HG03439 (cell line): ENCODE results near the gene CCDC47.
"Not testable (repeated sequence)": the region's sequence is repeated elsewhere in the genome, so short reads cannot be mapped to it uniquely, and the experiment has no call there.

Experiments used
- ATAC-seq: cut with Tn5 transposase; IDR thresholded peaks from one replicate; pipeline ENCODE4 v1.9.1; 2021; ENCODE audit warnings: mild to moderate bottlenecking, moderate library complexity; ENCODE audit not compliant: unreplicated experiment

The CCDC47 gene, protein sequence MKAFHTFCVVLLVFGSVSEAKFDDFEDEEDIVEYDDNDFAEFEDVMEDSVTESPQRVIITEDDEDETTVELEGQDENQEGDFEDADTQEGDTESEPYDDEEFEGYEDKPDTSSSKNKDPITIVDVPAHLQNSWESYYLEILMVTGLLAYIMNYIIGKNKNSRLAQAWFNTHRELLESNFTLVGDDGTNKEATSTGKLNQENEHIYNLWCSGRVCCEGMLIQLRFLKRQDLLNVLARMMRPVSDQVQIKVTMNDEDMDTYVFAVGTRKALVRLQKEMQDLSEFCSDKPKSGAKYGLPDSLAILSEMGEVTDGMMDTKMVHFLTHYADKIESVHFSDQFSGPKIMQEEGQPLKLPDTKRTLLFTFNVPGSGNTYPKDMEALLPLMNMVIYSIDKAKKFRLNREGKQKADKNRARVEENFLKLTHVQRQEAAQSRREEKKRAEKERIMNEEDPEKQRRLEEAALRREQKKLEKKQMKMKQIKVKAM

DNA sequence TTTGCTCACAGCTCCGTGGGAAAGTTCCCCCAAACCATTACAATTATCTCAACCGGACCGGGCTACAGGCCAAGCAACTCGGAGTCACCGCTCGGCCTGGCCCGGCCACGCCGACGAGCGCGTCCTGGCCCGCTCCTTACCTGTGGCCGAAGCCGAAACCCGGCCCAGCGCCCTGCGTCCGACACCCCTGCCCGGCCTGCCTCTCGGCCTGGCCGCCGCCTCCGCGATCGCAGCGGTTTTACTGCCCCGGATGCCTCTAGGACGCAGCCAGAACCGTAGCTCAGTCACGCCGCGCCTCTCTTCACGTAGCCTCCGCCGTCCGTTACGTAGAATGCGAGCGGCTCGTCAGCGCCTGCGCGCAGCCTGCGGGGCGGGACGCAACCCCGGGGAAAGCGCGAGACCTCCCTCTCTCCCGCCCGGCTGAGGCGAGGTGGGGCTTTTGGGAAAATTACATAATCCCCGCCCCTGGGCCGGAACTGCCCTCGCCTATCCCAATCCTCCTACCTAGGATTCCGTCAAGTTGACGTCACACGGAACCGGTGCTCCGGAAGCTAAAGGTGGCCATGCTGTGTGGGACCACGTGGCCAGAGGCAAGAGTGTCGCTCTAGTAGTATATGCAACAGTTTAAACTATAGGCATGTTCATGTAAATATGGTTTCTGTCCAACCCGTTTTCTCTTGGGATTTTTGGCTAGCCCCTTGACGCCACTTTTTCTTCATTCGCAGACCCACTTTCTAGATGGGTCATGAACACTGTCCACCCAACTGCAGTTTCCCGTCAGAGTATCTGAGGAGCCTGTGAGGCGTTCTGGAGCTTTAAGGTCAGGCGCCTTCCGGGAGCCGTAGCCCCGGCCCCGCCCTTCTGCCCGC lies at the start of gene CCDC47:
TSS of gene CCDC47 (minus strand) at position 326 of the 869 bp plus-strand sequence. CDS start 7,422 bp downstream, outside the sequence.
- peak; percentile 85 for ATAC-seq

DNA sequence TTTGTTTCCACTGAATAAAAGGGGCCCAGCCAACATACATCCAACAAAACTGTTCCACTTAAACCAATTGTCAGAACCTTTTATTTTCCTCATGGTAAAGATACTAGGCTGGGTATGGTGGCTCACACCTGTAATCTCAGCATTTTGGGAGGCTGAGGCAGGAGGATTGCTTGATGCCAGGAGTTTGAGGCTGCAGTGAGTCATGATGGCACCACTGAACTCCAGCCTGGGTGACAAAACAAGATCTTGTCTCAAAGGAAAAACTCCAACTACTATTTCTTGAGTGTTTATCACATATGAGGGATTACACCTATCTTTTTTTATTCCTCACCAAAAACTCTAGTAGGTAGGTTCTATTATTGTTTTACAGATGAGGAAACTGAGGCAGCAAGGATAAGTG lies 49.1 kb upstream of the CCDC47 start:
- ATAC-seq = no peak

DNA sequence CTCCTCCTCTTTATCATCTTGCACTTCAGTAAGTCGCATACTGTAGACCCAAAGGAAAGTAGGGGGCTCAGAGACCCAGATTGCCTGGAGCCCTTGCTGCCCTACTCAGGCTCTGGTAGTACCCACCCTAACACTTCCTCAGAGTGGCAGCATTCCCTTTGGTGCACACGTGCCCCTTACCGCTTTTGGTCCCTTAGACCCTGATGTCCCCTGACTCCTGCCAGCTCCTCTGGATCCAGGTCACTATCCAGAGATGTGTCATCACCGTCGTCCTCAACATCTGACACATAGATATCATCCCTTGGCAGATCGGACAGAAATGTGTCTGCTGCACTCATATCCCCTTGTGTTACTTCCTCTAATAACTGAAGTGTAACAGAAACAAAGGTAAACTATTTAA lies 48.4 kb upstream of the CCDC47 start:
- no peak for ATAC-seq

DNA sequence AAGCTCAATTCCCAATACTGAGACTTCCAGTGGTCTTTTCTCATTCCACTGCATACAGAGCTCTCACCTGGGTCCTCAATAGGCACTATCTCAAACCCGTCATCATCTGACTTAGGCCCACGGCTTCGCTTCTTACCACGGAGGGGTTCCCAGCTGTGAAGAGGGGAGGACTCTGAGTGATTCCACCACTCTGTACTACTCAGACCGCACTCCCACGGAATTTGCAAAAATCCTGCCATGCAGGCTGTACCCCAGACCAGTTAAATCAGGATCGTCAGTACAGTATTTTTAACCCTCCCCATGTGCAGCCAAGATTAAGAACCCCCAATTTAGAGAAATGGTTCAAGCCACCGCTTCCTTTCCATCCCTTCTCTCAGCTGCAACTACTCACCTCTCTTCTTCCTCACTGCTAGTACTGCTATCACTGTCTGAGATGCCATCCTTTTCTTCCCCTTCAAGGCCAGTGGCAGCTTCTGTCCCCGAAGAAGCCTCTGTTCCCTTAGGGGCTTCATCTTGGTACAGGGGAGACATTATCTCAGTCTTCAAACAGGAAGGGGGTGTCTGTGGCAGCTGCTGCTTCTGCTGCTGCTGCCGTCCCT lies 47.7 kb upstream of the CCDC47 start:
- ATAC-seq = no peak

DNA sequence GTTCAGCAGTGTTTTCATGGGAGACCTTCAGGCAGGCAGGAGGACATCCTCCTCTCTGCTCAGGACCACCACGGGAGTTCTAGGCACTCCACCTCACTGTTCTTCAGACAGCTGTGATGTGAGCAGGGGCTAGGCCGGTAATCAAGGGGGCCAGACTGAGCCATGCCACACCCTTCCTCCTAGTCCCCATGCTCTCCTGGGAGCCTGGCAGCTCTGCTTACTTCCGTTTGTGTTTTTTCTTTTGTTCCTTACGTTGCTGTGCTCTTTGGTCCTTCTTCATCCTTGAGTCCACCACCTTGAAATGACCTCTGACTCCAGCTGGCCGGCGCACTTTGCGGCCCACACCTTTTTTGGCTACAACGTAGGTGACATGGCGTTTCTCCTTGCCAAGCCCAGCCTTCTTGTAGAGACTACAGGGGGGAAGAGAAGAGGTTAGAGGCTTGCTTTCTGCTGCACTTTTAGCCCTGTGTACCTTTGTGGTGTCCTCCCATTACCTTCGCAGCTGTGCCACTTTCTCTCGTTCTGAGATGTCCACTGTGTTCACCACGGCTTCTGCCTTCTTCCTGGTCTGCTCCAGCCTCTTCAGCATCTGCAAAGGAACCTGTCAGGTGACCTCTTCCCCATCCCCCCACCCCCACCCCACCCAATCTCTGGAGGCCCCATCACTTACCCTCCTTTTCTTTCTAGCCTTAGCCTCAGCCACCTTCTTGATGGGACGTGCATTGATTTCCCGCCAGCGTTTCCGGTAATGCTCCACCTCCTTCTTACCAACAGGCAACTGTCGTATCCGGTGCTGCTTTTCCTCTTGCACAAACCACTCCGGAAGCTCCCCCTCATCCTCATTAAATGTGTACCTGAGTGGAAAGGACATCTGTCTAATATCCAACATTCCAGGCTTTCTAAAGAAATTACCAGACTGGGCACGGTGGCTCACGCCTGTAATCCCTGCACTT lies 46.5 kb upstream of the CCDC47 start:
- no peak for ATAC-seq

DNA sequence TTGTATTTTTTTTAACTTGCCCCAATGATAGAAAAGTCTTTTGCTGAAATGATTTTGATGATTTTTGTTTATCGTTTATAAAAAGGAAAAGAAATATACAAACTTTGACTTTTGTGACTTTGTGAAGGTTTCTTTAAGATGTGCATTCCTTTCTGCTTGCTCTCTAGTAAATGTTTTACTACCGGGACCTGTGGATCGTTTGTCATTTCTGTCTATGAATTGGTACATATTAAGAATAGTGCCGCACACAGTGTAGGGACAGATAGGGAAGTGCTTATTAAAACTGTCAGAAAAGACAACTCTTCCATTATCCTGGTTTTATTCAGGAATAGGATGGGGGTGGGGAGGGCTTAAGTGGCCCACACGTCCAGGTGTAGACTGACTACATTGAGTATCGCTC lies 45.7 kb upstream of the CCDC47 start:
- ATAC-seq = no peak

DNA sequence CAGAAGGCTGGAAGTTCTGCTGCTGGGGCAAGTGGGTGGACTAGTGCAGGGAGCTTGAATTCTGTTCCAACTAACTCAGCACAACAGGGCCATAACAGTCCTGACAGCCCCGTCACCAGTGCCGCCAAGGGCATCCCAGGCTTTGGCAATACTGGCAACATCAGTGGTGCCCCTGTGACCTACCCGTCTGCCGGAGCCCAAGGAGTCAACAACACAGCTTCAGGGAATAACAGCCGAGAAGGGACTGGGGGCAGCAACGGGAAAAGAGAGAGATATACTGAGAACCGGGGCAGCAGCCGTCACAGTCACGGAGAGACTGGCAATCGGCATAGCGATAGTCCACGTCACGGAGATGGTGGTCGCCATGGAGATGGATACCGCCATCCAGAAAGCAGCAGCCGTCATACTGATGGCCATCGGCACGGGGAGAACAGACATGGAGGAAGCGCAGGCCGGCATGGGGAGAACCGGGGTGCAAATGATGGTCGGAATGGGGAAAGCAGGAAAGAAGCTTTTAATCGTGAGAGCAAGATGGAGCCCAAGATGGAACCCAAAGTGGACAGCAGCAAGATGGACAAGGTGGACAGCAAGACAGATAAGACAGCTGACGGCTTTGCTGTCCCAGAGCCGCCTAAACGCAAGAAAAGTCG lies 44.5 kb upstream of the CCDC47 start:
- ATAC-seq = no peak

DNA sequence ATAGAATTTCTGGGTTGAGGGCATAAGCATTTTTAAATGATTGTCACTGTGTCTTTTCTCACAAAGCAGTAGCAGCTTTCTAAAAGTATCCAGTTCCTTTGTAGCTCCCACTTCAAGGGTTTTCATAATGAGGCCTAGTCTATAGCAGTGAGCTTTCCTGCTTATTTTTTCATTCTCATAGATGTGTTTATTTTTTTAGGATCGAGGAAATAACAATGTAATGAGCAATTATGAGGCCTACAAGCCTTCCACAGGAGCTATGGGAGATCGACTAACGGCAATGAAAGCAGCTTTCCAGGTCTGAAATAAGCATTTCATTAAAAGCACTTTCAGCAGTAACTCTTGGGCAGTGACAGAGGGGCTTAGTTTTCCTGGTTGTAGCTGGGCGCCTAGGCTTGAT lies 43.3 kb upstream of the CCDC47 start:
- ATAC-seq = no peak

DNA sequence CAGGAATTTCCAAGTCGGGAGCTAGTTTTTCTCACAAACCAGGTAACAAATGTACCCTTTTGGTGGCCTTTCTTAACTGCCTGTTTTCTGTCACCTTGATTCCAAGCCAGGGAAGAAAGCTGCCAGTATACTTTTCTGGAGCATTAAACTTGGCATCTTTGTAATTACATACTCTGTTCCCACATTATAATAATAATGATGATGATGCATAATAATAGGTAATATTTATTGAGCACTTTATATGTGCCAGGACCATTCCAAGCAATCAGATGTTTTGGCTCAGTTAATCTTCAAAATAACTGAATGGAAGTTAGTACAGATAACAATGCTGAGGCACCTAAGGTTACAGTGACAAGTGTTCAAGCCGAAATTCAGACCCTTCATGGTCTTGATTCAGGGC lies 42.7 kb upstream of the CCDC47 start:
- no peak for ATAC-seq

DNA sequence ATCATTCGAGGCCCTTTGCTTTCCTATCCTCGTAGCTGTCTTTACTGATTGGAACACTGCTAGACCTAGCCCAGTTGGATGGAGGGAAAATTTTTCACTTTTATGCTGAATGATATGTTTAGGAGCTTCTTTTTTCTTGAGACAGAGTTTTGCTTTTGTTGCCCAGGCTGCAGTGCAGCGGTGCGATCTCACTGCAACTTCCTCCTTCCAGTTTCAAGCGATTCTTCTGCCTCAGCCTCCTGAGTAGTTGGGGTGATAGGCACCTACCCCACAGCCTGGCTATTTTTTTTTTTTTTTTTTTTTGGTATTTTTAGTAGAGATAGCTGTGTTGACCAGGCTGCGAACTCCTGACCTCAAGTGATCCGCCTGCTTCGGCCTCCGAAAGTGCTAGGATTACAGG lies 36.6 kb upstream of the CCDC47 start:
- ATAC-seq = no peak

DNA sequence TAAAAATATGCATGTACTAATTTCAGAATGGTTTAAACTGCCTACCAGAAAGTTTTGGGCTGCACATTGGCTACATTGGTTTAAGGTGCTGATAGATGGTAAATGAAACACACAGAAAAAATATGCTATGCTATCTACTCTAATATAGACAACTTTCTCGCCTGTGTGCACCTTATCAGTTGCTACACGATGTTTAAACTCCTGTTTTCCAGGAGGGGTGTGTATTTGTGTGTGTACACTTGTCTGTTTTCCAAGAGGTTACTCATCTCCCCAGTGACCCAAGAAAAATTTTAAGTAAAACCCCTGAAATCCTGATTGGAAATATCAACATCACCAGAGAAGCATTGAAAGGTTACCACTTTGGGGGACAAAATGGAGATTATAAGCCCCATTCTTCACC lies 32.2 kb upstream of the CCDC47 start:
- ATAC-seq = no peak

DNA sequence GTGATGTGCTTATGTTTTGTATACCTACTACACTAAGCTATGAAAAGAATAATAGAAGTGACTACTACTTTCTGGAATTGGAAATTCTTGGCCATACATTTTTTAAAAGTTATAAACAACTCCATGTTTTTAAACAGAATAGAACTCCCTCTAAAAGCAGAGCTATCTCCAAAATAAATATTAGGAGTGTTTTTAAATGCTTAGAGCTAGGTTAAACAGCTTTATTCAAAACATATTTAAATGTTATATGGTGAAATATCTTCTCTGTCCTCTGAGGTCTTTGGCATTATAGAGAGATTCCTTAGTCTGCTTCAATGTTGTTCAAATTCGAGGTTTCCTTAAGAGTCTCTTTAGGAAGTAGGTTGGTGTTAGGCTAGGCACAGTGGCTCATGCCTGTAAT lies 30.9 kb upstream of the CCDC47 start:
- ATAC-seq = no peak

DNA sequence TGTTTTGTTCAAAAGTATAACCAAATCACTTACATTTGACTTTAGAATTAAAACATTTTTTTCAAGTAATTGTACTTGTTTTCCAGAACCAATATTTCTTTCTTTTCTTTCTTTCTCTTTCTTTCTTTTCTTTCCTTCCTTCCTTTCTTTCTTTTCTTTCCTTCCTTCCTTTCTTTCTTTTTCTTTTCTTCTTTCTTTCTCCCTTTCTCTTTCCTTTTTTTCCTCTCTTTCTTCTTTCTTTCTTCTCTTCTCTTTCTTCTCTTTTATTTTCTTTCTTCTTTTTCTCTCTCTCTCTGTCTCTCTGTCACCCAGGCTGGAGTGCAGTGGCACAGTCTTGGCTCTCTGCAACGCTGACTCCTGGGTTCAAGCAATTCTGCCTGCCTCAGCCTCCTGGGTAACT lies 27.4 kb upstream of the CCDC47 start:
- ATAC-seq = no peak

DNA sequence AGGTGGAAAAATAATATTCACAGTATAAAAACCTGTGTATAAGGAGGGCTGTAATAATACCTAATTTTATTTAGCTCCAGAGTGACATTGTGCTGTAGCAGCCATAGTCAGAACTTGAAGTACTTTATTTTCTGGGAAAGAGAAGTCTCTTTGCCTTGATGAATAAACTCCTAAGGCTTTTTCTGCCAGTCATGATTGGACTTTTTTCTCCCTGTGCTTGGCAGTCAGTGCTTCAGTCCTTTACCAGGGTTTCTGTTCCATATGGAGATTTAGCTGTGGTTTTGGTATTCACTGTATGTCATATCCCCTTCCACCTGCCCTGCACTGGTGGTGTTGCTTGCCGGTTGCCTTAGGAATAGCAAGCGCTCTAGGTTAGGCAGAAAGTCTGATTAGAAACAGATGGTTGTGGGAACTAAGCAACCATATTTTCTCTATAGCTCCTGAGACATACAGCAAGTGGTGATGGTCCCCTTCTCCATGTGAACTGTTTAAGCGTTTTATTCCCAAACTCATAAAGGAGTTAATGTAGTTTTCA lies 25.2 kb upstream of the CCDC47 start:
- ATAC-seq = no peak

DNA sequence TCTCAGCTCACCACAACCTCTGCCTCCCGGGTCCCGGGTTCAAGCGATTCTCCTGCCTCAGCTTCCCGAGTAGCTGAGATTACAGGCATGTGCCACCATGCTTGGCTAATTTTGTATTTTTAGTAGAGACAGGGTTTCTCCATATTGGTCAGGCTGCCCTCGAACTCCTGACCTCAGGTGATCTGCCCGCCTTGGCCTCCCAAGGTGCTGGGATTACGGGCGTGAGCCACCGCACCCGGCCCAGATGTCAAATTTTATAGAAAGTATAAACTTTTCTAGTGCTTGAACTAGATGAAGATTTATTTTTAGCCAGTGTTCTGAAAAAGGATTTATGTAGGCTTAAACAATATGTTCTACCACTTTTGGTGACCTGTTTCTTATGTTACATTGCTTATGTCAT lies 23.0 kb upstream of the CCDC47 start:
- not testable (repeated sequence) for ATAC-seq

DNA sequence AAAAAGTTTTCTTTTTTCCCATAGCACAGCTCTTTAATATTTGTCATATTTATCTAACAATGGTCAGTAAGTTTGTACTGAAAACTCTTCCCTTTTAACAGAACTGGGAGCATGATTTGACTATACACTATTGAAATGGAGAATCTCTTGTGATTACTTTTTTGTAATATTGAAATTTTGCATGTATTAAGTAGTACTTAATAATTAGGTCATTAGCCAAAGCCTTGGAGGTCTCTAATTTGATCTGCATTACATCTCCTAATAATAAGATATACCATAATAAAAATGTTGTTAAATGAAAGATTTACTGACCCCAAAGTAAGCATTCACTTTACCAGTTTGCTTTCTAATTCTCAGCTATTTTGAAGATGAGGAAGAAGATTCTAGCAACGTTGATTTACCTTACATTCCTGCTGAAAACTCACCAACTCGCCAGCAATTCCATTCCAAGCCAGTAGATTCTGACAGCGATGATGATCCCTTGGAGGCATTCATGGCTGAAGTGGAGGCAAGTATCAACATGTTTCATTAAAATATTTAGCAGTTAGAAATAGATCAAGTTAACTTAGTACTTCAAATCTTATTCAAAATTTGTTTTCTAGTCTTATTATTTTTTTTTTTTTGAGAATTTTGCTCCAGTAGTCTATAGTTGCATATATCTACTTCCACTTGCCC lies 18.8 kb upstream of the CCDC47 start:
- ATAC-seq = no peak

DNA sequence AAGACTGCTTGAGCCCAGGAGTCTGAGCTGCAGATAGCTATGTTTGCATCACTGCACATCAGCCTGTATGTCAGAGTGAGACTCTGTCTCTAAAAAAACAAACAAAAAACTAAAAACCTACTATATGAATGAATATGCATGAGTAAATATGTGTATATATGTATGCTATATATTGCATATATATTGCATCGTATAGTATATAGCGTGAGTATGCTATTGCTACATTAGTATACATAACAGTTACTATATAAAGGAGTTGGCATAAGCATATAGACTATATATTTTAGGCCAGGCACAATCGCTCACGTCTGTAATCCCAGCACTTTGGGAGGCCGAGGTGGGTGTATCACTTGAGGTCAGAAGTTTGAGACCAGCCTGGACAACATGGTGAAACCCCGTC lies 16.7 kb upstream of the CCDC47 start:
- no peak for ATAC-seq

DNA sequence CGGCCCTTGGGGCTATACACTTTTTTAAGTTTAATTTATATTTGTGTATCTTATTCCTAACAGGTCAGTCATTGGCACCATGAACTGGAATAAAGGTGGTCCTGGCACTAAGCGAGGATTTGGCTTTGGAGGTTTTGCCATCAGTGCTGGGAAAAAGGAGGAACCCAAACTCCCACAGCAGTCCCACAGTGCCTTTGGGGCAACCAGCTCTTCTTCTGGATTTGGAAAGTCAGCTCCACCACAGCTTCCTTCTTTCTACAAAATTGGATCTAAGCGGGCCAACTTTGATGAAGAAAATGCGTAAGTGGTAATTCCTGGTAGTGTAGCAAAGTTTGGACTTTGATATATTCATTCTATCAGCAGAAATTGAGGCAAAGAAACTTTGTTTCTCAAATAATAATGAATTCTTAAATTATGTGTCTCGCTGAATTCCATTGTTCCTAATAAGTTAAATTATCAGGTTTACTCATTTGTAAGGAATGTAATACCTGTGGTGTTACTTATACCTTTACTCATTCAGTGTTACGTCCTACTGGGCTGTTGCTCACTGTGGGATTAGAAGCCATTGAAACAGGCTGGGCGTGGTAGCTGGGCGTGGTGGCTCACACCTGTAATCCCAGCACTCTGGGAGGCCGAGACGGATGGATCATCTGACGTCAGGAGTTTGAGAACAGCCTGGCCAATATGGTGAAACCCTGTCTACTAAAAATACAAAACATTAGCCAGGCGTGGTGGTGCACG lies 13.7 kb upstream of the CCDC47 start:
- ATAC-seq = no peak
